HG03097 (cell line): Measurements from ENCODE around the gene NMBR.
"Not testable (repeated sequence)": the region's sequence is repeated elsewhere in the genome, so short reads cannot be mapped to it uniquely, and the experiment has no call there.

ENCODE experiments used
- ATAC-seq: cut with Tn5 transposase; IDR thresholded peaks from one replicate; pipeline ENCODE4 v1.9.1; 2021; ENCODE audit not compliant: unreplicated experiment, low FRiP score

NMBR gene

GRCh38 chr6:142155895-142156757, 9.2 kb upstream of the NMBR start:
- peak; percentile 42 for ATAC-seq

DNA sequence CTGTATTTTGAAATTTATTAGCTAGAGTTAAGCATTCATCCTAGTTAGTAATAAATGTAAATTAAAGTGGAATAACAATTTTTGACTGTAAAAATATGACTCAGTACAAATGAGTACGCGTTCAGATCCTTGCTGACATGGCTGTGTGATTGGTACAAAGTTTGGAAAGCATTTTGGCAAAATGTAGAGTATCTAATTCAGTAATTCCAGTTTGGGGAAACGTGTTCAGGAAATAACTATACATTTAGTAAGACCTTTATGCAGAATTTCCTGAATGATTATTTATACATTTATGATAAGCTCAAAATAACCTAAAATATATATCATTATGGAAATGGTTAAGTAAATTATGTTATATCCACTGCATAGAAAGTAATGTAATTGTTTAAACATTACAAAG, 8.2 kb upstream of the NMBR start:
- no peak for ATAC-seq

DNA sequence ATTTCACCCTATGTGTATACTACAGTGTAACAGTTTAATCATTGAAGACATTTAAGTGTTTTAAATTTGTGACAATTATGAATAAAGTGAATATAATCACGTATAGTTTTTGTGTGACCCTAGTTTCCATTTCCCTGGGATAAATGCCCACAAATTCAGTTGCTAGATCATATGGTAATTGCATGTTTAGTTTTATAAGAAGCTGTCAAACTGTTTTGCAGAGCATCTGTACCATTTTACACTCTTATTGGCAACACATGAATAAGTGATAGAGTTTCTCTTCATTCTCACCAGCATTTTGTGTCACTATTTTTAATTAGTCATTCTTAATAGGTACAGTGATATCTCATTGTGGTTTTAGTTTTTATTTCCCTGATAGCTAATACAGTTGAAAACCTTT, 7.4 kb upstream of the NMBR start:
- ATAC-seq: no peak

GRCh38 chr6:142153196-142153595, 6.3 kb upstream of the NMBR start:
- no peak for ATAC-seq

DNA sequence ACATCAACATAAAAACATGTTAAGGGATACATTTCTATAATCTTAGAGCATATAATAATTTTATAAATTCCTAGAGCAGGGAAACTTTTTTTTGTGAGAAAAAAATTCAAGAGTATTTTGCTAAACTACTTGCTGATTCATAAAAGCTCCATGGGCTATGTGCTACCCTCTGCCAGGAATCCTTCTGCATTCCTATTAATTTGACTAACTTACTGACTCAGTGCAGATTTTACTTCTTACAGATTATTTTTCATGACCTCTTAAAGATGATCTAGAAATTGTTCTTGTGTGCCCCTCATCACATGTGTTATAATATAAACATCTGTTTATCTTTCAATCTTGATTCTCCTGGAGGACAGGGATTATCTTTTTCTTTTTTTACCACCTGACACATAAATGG, 5.8 kb upstream of the NMBR start:
- no peak for ATAC-seq

GRCh38 chr6:142141531-142141930, 5.4 kb downstream of the NMBR start:
- not testable (repeated sequence) for ATAC-seq

GRCh38 chr6:142138876-142139275, 8.0 kb downstream of the NMBR start:
- ATAC-seq: no peak

GRCh38 chr6:142132625-142133024, 14.3 kb downstream of the NMBR start, which contains the start of gene GJE1:
Gene GJE1 (plus strand): TSS chr6:142132925. CDS start chr6:142133159, 234 bp downstream.
- no peak for ATAC-seq

DNA sequence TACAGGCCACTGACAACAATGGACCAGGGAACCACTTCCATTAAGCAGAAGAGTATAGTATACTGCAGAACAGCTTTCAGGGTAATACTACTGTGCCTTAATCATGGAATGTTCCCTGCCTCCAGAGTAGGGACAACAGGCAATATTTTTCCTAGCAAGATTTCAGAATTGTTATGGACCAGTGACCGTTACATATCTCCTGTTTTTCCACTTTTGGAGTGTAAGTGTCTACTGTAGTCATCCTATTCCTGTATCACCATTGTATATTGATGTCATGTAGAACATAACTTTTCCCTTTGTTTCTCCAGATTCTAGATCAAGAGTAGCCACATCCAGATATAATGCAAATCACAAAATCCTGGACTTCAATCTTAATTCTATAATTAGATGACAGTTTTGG, 16.1 kb downstream of the NMBR start:
- ATAC-seq: no peak

DNA sequence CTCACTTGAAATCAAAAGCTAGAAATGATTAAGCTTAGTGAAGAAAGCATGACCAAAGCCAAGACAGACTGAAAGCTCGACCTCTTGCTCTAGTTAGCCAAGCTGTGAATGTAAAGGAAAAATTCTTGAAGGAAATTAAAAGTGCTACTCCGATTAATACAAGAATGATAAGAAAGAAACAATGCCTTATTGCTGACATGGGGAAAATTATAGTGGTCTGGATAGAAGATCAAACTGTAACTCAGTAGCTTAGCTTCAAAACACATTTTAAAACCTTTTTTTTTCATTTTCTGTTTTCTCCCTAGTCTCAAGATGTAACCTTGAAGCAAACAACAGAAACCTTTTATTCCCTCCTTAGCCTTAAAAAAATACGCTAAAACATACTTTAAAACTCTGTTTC, 25.6 kb downstream of the NMBR start:
- no peak for ATAC-seq

- no peak for ATAC-seq
Observed at GRCh38 chr6:142118925-142119324, 28.0 kb downstream of the NMBR start.

DNA sequence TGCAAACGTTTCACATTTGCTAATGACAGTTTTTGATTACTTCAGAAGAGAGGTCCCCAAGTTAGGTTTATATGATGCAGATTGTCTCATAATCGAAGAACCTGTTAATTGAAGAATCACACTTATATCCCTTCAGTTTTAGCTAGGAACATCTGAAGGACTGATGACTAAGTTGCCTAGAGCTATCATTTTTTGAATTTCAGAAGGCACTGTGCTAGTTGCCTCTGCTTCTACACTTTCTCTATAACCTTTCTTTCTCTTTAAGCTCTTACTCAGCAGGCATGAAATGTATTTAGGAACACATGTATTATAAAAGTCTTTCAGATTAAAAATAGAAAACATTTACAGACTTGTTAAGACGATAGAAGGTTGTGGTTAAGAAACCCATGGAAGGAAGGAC, 28.6 kb downstream of the NMBR start:
- ATAC-seq: no peak

GRCh38 chr6:142117366-142117765, 29.6 kb downstream of the NMBR start:
- ATAC-seq: no peak

- no peak for ATAC-seq
Observed at GRCh38 chr6:142112451-142113061, 34.4 kb downstream of the NMBR start.

DNA sequence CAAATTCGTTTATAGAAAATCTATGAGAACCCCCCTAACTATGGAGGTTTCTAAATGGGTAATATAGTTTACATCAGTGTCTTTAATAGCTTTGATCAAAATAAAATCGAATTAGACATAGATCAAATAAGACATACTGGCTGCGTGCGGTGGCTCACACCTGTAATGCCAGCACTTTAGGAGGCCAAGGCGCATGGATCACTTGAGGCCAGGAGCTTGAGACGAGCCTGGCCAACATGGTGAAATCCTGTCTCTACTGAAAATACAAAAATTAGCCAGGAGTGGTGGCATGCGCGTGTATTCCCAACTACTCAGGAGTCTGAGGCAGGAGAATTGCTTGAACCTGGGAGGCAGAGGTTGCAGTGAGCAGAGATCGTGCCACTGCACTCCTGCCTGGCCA, 36.1 kb downstream of the NMBR start:
- ATAC-seq: not testable (repeated sequence)

DNA sequence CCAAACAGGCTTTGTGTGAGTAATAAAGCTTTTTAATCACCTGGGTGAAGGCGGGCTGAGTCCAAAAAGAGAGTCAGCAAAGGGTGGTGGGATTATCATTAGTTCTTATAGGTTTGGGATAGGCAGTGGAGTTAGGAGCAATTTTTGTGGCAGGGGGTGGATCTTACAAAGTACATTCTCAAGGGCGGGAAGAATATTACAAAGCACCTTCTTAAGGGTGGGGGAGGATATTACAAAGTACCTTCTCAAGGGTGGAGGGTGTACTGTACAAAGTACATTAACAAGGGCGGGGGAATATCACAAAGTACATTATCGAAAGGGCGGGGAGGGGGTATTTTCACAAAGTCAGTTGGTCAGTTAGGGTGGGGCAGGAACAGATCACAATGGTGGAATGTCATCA, 42.1 kb downstream of the NMBR start:
- ATAC-seq: not testable (repeated sequence)

DNA sequence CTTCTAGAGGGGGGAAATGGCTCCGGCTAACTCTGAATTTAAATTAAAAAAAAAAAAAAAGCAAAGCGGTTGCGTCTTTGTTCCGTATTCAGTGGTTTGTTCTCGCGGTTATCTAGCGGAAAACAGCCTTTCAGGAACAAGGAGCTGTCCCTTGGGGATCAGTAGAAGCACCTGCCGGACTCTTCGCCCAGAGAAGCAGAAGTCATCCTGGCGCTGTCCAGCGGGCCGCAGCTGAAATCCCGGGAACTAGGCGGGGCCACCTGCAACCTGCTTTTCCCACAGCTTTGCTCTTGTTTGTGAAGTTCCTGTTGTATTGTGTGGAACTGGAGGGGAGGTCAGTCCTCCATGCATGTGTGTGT, 58.1 kb downstream of the NMBR start:
- ATAC-seq: no peak

DNA sequence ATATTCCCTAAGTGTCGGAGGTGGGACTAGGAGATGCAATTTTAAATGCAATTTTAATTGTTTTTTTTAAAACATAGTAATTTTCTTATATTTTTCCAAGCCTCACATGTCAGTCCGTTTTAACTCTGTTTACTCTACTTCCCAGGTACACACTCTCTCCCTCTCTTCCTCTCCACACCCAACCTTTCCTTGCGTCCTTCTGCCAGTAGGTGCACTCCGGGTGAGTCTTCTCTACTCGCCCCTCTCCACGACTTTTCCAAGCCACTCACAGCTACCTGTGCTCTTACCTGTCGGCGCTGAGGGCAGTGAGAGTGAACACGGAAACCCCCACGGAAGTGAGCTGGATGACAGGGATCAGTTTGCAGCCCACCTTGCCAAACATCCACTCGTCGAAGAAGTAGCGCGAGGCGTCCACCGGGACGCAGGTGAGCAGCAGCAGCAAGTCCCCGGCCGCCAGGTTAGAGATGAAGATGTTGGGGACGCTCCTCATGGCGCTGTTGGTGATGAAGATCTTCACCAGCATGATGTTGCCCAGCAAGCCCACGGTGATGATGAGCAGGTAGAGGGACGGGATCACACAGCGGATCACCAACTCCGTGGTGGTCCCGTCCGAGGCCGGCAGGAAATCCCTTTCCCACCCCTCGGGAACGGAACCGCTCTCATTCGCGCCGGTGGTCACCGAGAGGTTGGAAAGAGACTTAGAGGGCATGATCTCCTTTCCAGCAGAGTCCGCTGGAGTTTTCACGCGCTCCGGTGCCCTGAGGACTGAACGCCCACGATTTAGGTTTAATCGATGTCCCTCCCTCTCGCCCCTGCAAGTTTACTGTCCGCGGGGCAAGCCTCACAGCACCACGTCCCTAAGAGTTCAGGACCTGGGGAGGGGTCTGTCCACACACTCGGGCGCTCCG, 58.7 kb downstream of the NMBR start:
- no peak for ATAC-seq

- ATAC-seq: no peak
Observed at GRCh38 chr6:142079130-142079529, 67.8 kb downstream of the NMBR start.

GRCh38 chr6:142075516-142076101, 71.3 kb downstream of the NMBR start:
- no peak for ATAC-seq

DNA sequence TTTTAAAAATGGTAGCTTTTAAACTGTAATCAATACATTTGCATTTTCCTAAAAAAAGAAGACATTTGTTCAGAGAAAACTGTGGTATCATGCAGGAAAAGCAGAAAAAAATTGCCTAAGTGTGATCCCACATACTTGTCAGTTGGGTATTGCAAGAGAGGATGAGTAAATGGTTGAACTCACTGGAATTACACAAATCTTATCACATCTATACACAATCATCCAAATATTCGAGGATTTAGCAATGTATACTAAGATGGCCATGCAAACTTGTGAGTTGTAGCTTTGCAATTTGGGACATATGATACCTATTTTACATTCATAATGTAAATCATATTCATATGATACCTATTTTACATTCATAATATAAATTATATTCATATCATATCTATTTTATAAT, 72.4 kb downstream of the NMBR start:
- ATAC-seq: no peak
